Stimulated activated CD8-positive, alpha-beta memory T cell treated with anti-CD3 and anti-CD28 coated beads, Interleukin-12 subunit alpha, Interleukin-12 subunit beta, amount 100 ng/mL, for 4 hours (primary cell): ENCODE measurements around the gene CDC25A.
"Not testable (repeated sequence)": the region's sequence is repeated elsewhere in the genome, so short reads cannot be mapped to it uniquely, and the experiment has no call there.

Source experiments
- DNase-seq: peaks from one replicate; pipeline ENCODE4 v3.0.0-alpha.2; 2020; ENCODE audit warnings: low read depth

CDC25A gene

DNA sequence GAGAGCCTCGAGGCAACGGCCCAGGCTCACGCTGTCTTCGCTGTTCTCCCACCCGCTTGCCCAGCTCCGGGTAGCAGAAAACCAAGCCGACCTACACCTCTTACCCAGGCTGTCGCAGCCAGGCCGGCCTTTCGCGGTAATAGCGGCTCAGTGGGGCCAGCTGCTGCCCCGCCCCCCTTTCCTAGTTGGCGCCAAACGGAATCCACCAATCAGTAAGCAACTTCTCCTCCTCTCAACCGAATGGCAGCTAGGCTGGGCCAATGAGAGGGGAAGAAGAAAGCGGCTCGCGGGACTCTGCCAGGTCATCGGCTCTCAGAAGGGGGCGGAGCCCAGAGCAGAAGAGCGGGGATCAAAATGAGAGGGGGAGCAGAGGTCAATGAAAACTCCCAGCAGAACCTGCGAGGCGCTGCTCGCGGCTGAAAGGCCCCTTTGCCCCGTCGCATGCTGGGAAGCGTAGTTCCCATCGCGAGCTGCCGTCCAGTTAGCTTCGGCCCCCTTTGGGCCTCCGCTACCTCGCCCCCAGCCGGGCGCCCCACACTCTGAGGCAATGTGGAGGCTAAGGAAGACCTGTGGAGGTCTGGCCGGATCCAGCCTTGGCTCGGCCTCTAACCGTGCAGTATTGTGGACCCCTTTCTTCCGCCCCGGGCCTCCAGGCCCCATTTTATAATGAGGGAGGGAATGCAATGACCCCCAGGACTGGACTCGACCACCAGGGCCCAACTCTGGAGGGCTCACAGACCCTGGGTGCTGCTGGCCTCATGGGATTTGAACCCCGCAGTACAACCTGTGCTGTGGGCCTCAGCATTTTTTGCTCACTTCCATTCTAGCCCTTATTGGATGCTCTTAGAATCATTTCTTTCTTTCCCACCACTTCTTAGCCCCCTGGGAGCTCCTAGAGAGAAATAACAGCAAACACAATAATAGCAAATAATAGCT, at the start of gene CDC25A:
Gene CDC25A, minus strand, starts transcription at position 152 of the 936 bp plus-strand sequence. CDS start 470 bp downstream, outside the sequence.
- peak; percentile 86 for DNase-seq

GRCh38 chr3:48236531-48236930, 48.3 kb upstream of the CDC25A start:
- DNase-seq = no peak

DNA sequence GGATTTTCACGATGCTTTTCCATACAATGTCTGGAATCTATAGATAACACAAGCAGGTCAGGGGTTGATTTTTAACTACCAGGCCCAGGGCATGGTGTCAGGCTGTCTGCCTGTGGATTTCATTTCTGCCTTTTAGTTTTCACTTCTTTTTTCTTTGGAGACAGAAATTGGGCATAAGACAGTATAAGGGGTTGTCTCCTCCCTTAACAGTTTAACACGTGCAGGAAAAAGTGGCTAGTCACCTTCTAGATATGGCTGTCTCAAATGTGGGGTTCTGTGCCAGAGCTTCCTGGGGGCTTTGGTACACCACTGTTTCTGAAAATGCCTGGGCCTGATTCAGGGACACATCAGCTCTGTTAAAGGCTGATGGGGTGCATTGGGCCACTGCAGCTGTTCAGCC, 45.3 kb upstream of the CDC25A start:
- no peak for DNase-seq

GRCh38 chr3:48232734-48233133, 44.5 kb upstream of the CDC25A start:
- peak; percentile 28 for DNase-seq

DNA sequence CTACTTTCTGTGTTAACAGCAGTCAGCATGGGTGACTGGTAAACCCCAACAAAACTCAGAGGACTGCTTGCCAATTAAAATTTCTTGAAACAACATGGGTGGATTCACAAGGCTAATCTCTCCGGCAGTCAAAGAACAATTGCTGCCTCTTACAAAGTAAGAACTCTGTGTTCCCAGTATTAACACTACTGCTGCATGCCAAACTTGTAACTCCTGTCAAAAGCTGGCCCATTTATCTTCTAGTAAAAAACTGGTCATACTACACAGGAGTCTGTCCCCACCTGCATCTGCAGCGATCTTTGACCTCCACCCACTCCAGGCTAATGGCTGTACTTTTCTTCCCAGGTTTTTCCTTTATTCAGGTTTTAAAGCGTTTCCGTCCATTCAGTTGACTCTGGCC, 44.0 kb upstream of the CDC25A start:
- DNase-seq = no peak

DNA sequence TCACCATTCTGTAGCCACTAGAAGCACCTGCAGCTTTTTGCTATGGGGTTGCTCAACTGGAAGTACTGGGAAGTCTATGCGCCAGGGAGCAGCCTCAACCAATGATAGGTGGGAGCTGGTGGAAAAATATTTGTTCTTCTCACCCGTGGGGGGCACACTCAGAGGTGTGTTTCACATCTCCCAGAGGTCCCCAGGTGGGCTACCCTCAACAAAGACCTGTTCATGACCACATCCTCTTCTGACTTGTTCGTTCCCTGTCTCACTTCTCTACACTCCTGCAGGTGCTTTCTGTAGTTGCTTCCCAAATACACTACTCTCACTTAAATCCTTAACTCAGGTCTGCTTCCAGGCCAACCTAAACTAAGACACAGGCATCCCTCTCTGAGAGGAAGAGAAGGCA, 38.7 kb upstream of the CDC25A start:
- DNase-seq = no peak

- DNase-seq = no peak
Measured at GRCh38 chr3:48225587-48225986, 37.4 kb upstream of the CDC25A start.

DNA sequence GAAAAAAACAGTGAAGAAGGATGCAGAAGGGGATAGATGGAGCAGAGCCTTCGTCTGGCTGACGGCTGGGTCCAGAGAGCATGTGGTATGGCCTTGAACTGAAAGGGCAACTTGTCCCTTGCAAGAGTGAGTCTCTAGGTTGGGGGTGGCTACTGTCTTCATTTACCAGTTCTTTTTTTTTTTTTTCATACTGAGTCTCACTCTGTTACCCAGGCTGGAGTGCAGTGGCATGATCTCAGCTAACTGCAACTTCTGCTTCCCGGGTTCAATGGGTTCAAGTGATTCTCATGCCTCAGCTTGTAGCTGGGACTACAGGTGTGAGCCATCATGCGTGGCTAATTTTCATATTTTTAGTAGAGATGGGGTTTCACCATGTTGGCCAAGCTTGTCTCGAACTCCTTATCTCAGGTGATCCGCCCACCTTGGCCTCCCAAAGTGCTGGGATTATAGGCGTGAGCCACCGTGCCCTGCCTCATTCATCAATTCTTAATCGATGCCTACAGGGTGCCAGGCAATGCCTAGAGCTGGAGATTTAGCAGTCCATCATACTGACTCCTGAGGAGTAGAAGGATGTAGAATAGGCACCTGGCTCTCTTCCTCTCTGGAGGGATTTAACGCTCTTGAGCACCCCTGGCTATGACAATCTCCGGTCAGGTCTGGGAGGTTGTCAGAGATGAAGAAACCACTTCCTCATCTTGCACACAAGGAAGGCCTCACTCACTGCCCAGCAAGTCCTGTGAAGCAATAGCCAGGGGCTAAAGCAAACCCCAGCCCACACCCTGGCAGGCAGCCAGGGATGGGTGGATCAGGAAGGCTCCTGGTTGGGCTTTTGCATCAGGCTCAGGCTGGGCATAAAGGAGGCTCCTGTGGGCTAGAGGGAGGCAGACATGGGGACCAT, 34.6 kb upstream of the CDC25A start, which contains the start of gene CAMP:
Gene CAMP, plus strand, starts transcription at position 880 of the 898 bp plus-strand sequence. Its CDS starts 17 bp downstream, at position 897.
- DNase-seq = no peak

- DNase-seq = no peak
Measured at GRCh38 chr3:48220746-48221145, 32.5 kb upstream of the CDC25A start.

DNA sequence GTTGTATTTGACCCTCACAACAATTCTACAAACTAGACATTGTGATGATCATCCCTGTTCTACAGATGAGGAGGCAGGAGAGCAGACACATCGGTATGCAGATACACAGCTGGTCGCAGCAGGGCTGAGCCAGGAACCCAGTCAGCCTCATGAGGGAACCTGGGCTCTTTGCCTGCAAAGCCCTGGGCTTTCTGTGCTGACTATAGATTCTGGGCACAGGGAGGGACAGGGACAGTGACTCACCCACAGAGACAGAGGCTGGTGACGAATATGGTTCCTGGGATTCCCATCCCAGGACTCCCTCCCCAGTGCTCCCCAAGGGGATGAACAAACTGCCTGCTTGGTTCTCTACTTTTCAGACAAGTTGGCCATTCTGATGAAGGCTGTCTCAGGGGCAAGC, 31.3 kb upstream of the CDC25A start:
- DNase-seq = no peak

GRCh38 chr3:48218537-48218936, 30.3 kb upstream of the CDC25A start:
- no peak for DNase-seq

GRCh38 chr3:48217449-48217848, 29.2 kb upstream of the CDC25A start:
- no peak for DNase-seq

DNA sequence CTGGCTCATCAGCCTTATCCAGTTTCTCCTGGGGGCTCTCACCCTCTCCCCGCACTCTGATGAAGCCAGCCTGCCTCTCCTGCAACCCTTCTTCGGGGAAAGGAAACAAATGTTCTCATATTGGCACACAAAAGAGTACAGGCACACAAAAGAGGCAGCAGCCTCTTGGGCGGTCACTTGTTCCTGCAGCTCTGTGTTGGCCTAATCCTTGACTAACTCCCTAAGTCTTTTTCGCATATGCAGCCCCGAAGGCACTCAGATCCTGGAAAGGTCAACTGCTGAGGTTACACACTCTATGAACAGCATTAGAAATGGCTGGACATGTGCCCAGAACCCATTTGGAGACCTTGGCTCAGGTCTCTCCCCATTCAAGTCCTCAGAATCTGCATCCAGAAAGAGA, 27.7 kb upstream of the CDC25A start:
- DNase-seq = no peak

DNA sequence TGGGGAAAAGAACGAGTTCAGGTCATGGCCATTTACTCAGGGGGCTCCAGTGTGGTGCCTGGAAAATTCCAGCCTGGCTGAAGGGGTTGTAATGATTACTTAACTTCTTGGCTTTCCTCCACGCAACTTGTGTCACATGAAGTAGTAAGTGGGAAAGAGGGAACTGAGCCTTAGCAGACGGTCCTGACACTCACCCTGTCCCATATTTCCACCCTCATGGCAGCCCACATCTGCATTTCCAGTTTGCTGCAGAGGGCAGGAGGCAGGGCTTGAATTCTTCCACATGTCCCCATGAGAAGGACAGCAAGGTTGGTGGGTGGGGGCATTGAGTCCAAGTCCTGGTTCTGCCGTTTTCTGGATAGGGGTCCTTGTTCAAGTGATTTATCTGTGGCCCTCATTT, 27.2 kb upstream of the CDC25A start:
- no peak for DNase-seq

DNA sequence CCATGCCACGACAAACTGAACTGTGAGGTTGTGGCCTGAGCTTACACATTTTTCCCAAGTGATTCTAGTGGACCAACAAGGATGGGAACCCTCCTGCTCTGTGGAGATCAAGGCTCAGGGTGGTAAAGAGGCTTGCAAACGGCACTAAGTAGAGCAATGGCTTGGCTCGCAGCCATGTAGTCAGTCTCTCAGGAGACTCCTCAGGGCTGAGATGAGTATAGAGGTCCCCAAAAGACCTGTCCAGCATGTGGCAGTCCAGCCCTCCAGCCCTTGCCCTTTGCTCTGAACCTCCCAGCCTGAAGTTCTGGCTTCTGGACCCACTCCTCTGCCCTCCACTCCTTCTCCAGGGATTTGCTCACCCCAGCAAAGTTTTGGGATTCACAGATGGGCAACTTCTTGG, 26.8 kb upstream of the CDC25A start:
- DNase-seq = no peak

GRCh38 chr3:48214225-48214624, 26.0 kb upstream of the CDC25A start:
- no peak for DNase-seq

GRCh38 chr3:48211776-48212175, 23.6 kb upstream of the CDC25A start:
- DNase-seq = not testable (repeated sequence)

DNA sequence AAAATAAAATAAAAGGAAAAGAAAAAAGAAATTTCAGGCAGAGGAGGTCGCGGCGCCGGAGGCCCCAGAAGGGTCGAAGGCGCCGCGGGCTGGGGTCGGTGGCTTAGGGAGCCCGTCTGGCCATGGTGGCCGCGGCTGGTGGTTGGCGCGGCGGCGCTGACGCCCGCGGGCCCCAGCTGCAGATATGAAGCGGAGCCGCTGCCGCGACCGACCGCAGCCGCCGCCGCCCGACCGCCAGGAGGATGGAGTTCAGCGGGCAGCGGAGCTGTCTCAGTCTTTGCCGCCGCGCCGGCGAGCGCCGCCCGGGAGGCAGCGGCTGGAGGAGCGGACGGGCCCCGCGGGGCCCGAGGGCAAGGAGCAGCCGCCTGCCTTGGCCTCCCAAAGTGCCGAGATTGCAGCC, 22.3 kb upstream of the CDC25A start:
- DNase-seq = not testable (repeated sequence)

DNA sequence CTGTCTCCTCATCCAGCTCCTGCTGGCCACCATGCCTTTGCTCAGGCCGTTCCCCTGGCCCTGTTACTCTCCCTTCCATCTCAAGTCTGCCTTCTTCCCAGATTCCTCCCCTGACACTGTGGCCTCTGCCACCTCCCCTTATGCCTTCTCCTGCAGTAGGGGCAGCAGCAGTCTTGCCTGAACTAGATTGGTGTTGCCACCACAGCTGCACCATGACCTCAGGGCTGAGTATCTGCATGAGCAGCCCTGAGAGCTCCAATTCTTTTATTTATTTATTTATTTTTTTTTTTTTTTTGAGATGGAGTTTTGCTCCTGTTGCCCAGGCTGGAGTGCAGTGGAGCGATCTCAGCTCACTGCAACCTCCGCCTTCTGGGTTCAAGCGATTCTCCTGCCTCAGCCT, 21.2 kb upstream of the CDC25A start:
- DNase-seq = no peak

GRCh38 chr3:48208076-48208475, 19.9 kb upstream of the CDC25A start:
- DNase-seq = no peak

- DNase-seq = no peak
Measured at GRCh38 chr3:48202632-48203031, 14.4 kb upstream of the CDC25A start.

DNA sequence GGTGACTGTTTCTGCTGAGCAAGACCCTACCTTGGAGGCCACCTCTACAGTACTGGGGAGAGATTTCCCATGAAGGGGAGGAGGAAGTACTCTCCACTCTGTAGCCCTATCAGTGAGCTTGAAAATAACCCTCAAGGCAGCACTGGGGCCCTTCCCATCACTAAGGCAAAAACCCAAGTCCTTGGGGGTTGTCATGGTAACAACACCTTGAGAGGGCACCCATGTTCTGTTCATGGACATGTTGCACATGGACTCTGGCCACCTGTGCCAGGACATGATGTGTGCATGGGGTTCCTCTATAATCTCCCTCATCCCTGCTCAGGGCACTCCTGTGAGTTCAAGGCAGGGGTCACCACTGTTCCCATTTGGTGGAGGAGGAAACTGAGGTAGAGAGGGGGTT, 10.9 kb upstream of the CDC25A start:
- no peak for DNase-seq

DNA sequence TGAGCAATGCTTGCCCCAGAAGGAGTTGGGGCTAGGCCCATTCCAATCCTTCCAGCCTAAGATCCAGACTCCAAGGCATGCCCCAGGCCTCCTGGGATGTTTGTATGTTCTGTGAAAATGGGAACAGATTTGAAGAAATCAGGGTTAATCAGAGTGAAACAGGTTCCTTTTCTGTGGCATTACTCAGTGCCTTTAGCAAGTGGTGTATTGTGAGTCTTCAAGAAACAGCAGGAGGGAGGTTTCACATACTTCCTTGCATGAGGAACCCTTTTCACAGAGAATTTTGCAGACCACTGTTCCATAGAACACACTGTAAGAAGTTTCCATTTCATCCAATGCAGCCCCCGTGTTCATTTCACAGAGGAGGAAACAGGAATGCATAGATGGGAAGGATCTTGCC, 8.4 kb upstream of the CDC25A start:
- DNase-seq = no peak
